ENCODE data around the gene OSTN.

DNA sequence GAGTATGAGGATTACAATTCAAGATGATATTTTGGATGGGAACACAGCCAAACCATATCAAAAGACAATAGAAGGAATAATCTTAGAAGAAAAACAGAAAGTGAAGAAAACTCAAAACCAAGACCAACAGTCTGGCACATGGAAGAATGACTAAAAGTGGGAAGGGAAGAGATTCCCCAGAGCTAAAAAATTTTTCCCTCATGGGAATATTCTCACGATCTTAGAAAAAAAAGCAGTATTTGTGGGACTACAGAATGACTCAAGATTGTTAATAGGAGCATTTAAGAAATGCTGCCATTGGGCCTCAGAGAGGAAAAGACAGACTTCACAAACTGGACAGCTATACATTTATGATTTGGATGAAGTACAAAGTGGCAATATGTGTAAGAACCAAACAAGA is 18.3 kb downstream of the OSTN start:
- TF ChIP-seq POLR2A (IDR thresholded peaks at IDR 0.05): no peak
- TF ChIP-seq, protein P1, sequence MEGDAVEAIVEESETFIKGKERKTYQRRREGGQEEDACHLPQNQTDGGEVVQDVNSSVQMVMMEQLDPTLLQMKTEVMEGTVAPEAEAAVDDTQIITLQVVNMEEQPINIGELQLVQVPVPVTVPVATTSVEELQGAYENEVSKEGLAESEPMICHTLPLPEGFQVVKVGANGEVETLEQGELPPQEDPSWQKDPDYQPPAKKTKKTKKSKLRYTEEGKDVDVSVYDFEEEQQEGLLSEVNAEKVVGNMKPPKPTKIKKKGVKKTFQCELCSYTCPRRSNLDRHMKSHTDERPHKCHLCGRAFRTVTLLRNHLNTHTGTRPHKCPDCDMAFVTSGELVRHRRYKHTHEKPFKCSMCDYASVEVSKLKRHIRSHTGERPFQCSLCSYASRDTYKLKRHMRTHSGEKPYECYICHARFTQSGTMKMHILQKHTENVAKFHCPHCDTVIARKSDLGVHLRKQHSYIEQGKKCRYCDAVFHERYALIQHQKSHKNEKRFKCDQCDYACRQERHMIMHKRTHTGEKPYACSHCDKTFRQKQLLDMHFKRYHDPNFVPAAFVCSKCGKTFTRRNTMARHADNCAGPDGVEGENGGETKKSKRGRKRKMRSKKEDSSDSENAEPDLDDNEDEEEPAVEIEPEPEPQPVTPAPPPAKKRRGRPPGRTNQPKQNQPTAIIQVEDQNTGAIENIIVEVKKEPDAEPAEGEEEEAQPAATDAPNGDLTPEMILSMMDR (IDR thresholded peaks at IDR 0.05): no peak

All from tibial nerve (tissue), 3 donors.